Measurements from ENCODE around the gene CLTRN. TPM values are rescaled to one million over a fixed set of nuclear protein-coding genes. Genes with fewer than 3 reads are reported as not detected.

CLTRN gene
- total RNA-seq, 4 donors from 2014 or later, result 0.40 to 2.9 (median 1.2) TPM

GRCh38 chrX:15645266-15645665 lies 19.3 kb downstream of the CLTRN start:
- intact Hi-C loops (cut with DNase I), result no loop called here
- Histone ChIP-seq H3K27ac (no peak overlapping the region), H3K36me3 (no peaks in the 10 kb centered on the region), H3K27me3 (no peaks in the 10 kb centered on the region), H3K4me3 (replicated peaks in 1 of 3) (no peak overlapping the region), H3K4me1 (no peaks in the 10 kb centered on the region), H3K9me3 (no peaks in the 10 kb centered on the region)
- WGBS, 2 donors, result 82 to 85% methylated on average over 3 of the region's 3 CpGs
- TF ChIP-seq POLR2A (IDR thresholded peaks at IDR 0.05), result no peak
- TF ChIP-seq CTCF (IDR thresholded peaks at IDR 0.05), result no peak
- no peak for DNase-seq

- intact Hi-C loops (cut with DNase I), result no loop called here
- Histone ChIP-seq H3K4me1 (no peaks in the 10 kb centered on the region), H3K27me3 (no peaks in the 10 kb centered on the region), H3K27ac (no peak overlapping the region), H3K9me3 (no peaks in the 10 kb centered on the region), H3K4me3 (replicated peaks in 1 of 3) (no peak overlapping the region), H3K36me3 (no peaks in the 10 kb centered on the region)
- no peak for TF ChIP-seq POLR2A (IDR thresholded peaks at IDR 0.05)
- TF ChIP-seq CTCF (IDR thresholded peaks at IDR 0.05), result no peak
- WGBS, 2 donors, result 97 to 100% methylated on average over 1 of the region's 1 CpG
- DNase-seq, result no peak
These were observed 20.1 kb downstream of the CLTRN start for GRCh38 chrX:15644560-15644872.

GRCh38 chrX:15643786-15644559 lies 20.6 kb downstream of the CLTRN start:
- TF ChIP-seq CTCF (IDR thresholded peaks at IDR 0.05), result no peak
- TF ChIP-seq POLR2A (IDR thresholded peaks at IDR 0.05), result no peak
- no peaks in the 10 kb centered on the region for H3K36me3 ChIP-seq
- DNase-seq, result no peak
- H3K27me3 ChIP-seq, result no peaks in the 10 kb centered on the region
- H3K9me3 ChIP-seq, result no peaks in the 10 kb centered on the region
- no peaks in the 10 kb centered on the region for H3K4me1 ChIP-seq
- no peak overlapping the region for H3K4me3 ChIP-seq (replicated peaks in 1 of 3)
- H3K27ac ChIP-seq, result no peak overlapping the region
- intact Hi-C loops (cut with DNase I), result no loop called here
- WGBS, 2 donors, result 92 to 93% methylated on average over 7 of the region's 7 CpGs

- no peaks in the 10 kb centered on the region for H3K27me3 ChIP-seq
- H3K9me3 ChIP-seq, result no peaks in the 10 kb centered on the region
- TF ChIP-seq CTCF (IDR thresholded peaks at IDR 0.05), result no peak
- TF ChIP-seq POLR2A (IDR thresholded peaks at IDR 0.05), result no peak
- H3K36me3 ChIP-seq, result no peaks in the 10 kb centered on the region
- intact Hi-C loops (cut with DNase I), result no loop called here
- no peak overlapping the region for H3K4me3 ChIP-seq (replicated peaks in 1 of 3)
- DNase-seq, result no peak
- H3K27ac ChIP-seq, result no peak overlapping the region
- no peaks in the 10 kb centered on the region for H3K4me1 ChIP-seq
These were observed 33.0 kb downstream of the CLTRN start for GRCh38 chrX:15631637-15632036.

- Histone ChIP-seq H3K4me3 (replicated peaks in 1 of 3) (no peak overlapping the region), H3K27ac (no peak overlapping the region), H3K27me3 (no peaks in the 10 kb centered on the region), H3K36me3 (no peaks in the 10 kb centered on the region), H3K9me3 (no peaks in the 10 kb centered on the region), H3K4me1 (no peaks in the 10 kb centered on the region)
- intact Hi-C loops (cut with DNase I), result no loop called here
- DNase-seq, result no peak
- TF ChIP-seq CTCF (IDR thresholded peaks at IDR 0.05) (no peak), POLR2A (IDR thresholded peaks at IDR 0.05) (no peak)
- WGBS, 2 donors, result 69 to 88% methylated on average over 1 of the region's 1 CpG
These were observed 41.6 kb downstream of the CLTRN start for GRCh38 chrX:15623054-15623453.

Measured in thyroid gland (tissue), 4 donors.